GM19193 (cell line): Measurements from ENCODE around the gene MIX23.

Experiments used
- POLR2A ChIP-seq: IDR thresholded peaks from 4 replicates; pipeline ENCODE4 v1.6.1; 2011; ENCODE audit not compliant: insufficient read depth, insufficient read length; ENCODE audit errors: extremely low read depth

Gene MIX23

GRCh38 chr3:122324871-122325323 is 58.1 kb downstream of the MIX23 start, which contains the start of gene CSTA:
CSTA (plus strand) TSS chr3:122325248; CDS start chr3:122325293, 45 bp downstream.
- TF ChIP-seq POLR2A = no peak

GRCh38 chr3:122322095-122323075 is 60.6 kb downstream of the MIX23 start:
- TF ChIP-seq POLR2A = no peak

- no peak for TF ChIP-seq POLR2A
These were observed 64.4 kb downstream of the MIX23 start for GRCh38 chr3:122318620-122319019.

- TF ChIP-seq POLR2A = no peak
These were observed 66.7 kb downstream of the MIX23 start for GRCh38 chr3:122316368-122316767.

- TF ChIP-seq POLR2A = no peak
These were observed 67.4 kb downstream of the MIX23 start for GRCh38 chr3:122315619-122316018.

GRCh38 chr3:122314228-122314876 is 68.7 kb downstream of the MIX23 start:
- no peak for TF ChIP-seq POLR2A

- TF ChIP-seq POLR2A = no peak
These were observed 69.8 kb downstream of the MIX23 start for GRCh38 chr3:122313281-122313680.

GRCh38 chr3:122312826-122313225 is 70.2 kb downstream of the MIX23 start:
- no peak for TF ChIP-seq POLR2A

GRCh38 chr3:122310361-122310760 is 72.7 kb downstream of the MIX23 start:
- TF ChIP-seq POLR2A = no peak
